ENCODE measurements around the gene AP3S2. TPM values are rescaled to one million over a fixed set of nuclear protein-coding genes. Genes with fewer than 3 reads are reported as not detected.
A peak's percentile ranks its signal among the peaks of the same experiment; 100 is the strongest.
"Not testable (repeated sequence)": the region's sequence is repeated elsewhere in the genome, so short reads cannot be mapped to it uniquely, and the experiment has no call there.

Gene AP3S2
- total and polyA plus RNA-seq, 2 experiments from 2014 or later, result 31.0 to 50.2 TPM

DNA sequence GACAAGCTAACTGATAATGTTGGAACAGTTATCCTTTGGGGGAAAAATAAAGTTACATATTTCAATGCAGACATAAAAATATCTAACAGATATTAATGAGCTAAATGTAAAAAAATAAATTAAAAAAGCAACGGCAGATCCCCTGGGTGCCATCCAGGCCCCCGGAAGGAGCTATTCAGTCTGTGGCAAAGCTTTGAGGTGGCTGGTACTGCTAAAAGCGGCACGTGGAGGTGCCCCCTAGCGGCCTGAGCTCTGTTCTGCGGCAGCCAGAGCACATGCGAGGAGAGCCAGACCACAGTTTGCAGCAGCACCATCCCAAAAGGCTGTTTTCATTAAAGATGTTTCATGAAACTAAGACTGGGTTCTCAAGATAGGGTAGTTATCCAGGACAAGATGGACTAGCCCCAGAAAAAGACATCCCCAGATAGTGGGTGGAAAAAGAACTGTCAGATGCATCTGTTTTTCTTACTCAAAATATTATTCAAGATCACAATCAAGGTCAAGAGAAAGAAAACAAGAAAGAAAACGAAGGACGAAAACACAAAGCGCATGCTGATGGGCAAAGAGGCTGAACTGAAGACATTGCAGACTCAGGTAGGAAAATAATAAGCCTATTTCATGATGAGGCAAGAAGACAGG lies 18.7 kb downstream of the AP3S2 start:
- Histone ChIP-seq H3K36me3 (peaks cover 21% of the 10 kb centered on the region), H3K4me1 (ENCODE audit: low read depth) (no peaks in the 10 kb centered on the region), H3K27ac (no peak overlapping the region), H3K9me3 (ENCODE audit: low read depth) (no peaks in the 10 kb centered on the region), H3K27me3 (no peaks in the 10 kb centered on the region), H3K4me3 (no peak overlapping the region)
- TF ChIP-seq, protein P1, sequence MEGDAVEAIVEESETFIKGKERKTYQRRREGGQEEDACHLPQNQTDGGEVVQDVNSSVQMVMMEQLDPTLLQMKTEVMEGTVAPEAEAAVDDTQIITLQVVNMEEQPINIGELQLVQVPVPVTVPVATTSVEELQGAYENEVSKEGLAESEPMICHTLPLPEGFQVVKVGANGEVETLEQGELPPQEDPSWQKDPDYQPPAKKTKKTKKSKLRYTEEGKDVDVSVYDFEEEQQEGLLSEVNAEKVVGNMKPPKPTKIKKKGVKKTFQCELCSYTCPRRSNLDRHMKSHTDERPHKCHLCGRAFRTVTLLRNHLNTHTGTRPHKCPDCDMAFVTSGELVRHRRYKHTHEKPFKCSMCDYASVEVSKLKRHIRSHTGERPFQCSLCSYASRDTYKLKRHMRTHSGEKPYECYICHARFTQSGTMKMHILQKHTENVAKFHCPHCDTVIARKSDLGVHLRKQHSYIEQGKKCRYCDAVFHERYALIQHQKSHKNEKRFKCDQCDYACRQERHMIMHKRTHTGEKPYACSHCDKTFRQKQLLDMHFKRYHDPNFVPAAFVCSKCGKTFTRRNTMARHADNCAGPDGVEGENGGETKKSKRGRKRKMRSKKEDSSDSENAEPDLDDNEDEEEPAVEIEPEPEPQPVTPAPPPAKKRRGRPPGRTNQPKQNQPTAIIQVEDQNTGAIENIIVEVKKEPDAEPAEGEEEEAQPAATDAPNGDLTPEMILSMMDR (IDR thresholded peaks at IDR 0.05; ENCODE audit: low read depth, low read length), result peak; percentile 97
- peak; percentile 81 to 86 for DNase-seq (ENCODE audit: low read depth in 1 of 2, low spot score in 1 of 2)

DNA sequence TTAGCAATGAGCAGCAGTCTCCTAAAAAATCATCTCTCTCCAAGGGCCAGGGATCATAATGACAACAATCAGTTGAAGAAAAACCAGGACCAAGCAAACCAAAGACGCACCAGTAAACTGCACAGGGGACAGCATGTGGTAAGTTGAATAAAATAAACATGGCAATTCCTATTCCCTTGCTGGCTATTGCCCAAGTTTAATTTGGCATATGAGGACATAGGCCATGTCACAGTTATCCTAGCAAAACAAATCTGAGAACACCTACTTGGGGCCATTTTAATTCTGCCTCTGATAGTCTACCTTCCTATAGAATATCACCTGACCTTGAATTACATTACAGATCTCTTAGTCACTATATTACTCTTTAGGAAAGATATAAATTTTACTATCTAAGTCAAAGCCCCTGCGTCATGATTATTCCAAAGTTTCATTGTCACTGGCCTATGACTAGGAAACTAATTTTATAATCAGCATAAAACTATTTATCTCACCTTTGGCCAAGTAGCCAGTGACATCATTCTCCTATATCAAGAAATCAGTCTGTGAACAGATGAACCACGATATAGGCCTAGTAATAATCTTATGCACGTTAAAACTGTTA lies 23.0 kb downstream of the AP3S2 start:
- Histone ChIP-seq H3K36me3 (peaks cover 22% of the 10 kb centered on the region), H3K4me3 (no peak overlapping the region), H3K27ac (no peak overlapping the region), H3K9me3 (ENCODE audit: low read depth) (no peaks in the 10 kb centered on the region), H3K27me3 (no peaks in the 10 kb centered on the region), H3K4me1 (ENCODE audit: low read depth) (no peaks in the 10 kb centered on the region)
- TF ChIP-seq, protein P1 (IDR thresholded peaks at IDR 0.05; ENCODE audit: low read depth, low read length), result no peak
- DNase-seq (ENCODE audit: low read depth in 1 of 2, low spot score in 1 of 2), result no peak

DNA sequence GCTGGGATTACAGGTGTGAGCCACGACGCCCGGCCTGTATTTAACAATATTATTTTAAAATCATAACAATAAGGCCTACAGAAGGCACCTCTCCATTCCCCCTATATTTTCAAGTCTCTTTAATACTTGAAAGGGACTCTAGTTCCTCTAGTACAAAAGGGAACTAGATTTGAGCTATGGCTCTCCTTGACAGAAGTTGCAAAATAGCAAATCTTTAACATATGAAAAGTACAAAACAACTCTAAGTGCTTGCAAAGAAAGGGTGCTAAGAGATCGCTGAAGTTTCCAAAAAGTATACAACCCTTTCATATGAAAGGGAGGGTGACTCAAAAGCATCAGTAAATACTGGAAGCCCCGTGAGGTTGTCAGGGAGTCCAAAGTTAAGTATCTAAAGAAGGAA lies 23.8 kb downstream of the AP3S2 start:
- Histone ChIP-seq H3K36me3 (peaks cover 22% of the 10 kb centered on the region), H3K4me1 (ENCODE audit: low read depth) (no peaks in the 10 kb centered on the region), H3K9me3 (ENCODE audit: low read depth) (no peaks in the 10 kb centered on the region), H3K4me3 (no peak overlapping the region), H3K27ac (no peak overlapping the region), H3K27me3 (no peaks in the 10 kb centered on the region)
- DNase-seq (ENCODE audit: low read depth in 1 of 2, low spot score in 1 of 2), result no peak
- TF ChIP-seq, protein P1 (IDR thresholded peaks at IDR 0.05; ENCODE audit: low read depth, low read length), result no peak

DNA sequence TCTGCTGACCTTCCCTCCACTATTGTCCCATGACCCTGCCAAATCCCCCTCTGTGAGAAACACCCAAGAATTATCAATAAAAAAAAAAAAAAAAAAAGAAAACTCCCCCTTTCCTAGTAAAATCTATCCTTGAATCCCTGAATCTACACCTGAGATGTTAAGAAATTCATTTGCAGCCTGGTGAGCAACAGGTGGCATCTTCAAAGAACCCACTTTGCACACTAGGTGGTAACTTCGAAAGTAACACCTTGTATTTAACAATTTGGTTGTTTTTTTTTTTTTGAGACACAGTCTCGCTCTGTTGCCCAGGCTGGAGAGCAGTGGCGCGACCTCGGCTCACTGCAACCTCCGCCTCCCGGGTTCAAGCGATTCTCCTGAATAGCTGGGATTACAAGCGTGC lies 24.3 kb downstream of the AP3S2 start:
- H3K36me3 ChIP-seq, result peaks cover 22% of the 10 kb centered on the region
- H3K4me1 ChIP-seq (ENCODE audit: low read depth); H3K27ac ChIP-seq; H3K27me3 ChIP-seq; H3K9me3 ChIP-seq (ENCODE audit: low read depth); DNase-seq (ENCODE audit: low read depth in 1 of 2, low spot score in 1 of 2); H3K4me3 ChIP-seq: not testable (repeated sequence)

DNA sequence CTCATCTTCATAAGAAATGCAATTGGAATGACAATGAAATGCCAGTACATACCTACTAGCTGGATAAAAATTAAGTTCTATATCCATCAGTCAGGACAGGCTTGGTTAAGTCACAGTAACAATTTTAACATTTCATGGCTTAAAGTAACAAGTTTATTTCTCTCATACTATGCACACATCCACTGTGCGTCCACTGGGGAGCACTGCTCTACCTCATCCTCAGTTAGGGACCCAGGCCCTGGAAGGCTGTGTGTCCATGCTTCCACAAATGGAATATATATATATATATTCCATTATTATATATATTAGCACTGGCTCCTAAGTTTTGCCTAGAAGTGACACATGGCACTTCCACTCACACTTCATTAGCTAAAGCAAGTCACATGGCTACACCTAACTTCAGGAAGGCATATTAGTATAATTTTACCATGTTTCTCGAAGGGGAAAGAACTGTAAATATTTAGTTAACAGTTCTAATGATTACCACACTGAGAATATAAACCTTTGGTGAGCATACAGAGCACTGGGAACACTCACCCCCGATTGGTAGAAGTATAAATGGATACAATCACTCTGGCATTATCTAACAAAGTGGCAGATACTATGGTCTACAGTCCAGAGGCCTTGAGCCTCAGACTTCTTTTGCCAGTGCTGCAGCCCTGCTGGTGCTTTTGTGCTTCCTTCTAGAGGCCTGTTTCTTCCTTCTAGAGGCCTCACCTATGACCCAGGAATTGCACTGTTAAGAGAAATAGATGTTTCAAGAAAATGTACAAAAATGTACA lies 28.6 kb downstream of the AP3S2 start:
- TF ChIP-seq, protein P1 (IDR thresholded peaks at IDR 0.05; ENCODE audit: low read depth, low read length), result no peak
- H3K36me3 ChIP-seq, result peaks cover 30% of the 10 kb centered on the region
- H3K9me3 ChIP-seq (ENCODE audit: low read depth), result no peaks in the 10 kb centered on the region
- no peaks in the 10 kb centered on the region for H3K27me3 ChIP-seq
- no peak for DNase-seq (ENCODE audit: low read depth in 1 of 2, low spot score in 1 of 2)
- H3K27ac ChIP-seq, result no peak overlapping the region
- no peak overlapping the region for H3K4me3 ChIP-seq
- no peaks in the 10 kb centered on the region for H3K4me1 ChIP-seq (ENCODE audit: low read depth)

DNA sequence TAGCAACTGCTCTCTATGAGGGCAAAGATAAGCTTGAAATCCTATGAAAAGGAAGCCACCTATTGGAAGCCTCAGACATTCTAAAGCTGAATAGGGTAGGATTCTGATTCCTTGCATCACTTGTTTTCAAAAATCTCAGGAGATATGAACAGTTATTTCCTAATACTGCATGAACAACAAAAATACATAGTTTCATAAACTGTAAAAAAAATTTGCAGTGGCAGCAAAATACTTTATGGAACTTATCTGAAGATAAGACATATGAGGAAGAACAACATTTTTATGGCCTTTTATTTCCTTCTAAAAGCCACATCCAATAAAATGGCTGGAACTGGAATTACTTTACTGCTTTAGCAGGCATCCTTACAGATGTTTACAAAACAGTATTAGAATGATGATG lies 29.9 kb downstream of the AP3S2 start:
- no peak overlapping the region for H3K4me3 ChIP-seq
- peak in 1 of 2 donors; percentile 53 for DNase-seq (ENCODE audit: low read depth in 1 of 2, low spot score in 1 of 2)
- H3K36me3 ChIP-seq, result peaks cover 33% of the 10 kb centered on the region
- H3K27ac ChIP-seq, result no peak overlapping the region
- TF ChIP-seq, protein P1 (IDR thresholded peaks at IDR 0.05; ENCODE audit: low read depth, low read length), result peak; percentile 17
- H3K4me1 ChIP-seq (ENCODE audit: low read depth), result no peaks in the 10 kb centered on the region
- no peaks in the 10 kb centered on the region for H3K9me3 ChIP-seq (ENCODE audit: low read depth)
- no peaks in the 10 kb centered on the region for H3K27me3 ChIP-seq

Data from cardiac muscle cell (in vitro differentiated cells and primary cell).